Neural cell (in vitro differentiated cells): ENCODE data around the gene FBXO2.

Source experiments
- EZH2 ChIP-seq: fragments of 200-600, 300-800 bp; shearing (Covaris generic), sonication (generic); IDR thresholded peaks from 2 replicates; pipeline ENCODE4 v1.6.1; 2014; ENCODE audit warnings: antibody characterized with exemption, low read length, borderline replicate concordance, mild to moderate bottlenecking; ENCODE audit not compliant: insufficient read depth, poor library complexity, severe bottlenecking
- TF ChIP-seq, protein P1 (sequence below): fragments of 450-650 bp; IDR thresholded peaks from 2 replicates; pipeline ENCODE4 v1.5.1; 2014; ENCODE audit warnings: antibody characterized with exemption, mild to moderate bottlenecking, moderate library complexity; ENCODE audit not compliant: poor library complexity, severe bottlenecking

DNA sequence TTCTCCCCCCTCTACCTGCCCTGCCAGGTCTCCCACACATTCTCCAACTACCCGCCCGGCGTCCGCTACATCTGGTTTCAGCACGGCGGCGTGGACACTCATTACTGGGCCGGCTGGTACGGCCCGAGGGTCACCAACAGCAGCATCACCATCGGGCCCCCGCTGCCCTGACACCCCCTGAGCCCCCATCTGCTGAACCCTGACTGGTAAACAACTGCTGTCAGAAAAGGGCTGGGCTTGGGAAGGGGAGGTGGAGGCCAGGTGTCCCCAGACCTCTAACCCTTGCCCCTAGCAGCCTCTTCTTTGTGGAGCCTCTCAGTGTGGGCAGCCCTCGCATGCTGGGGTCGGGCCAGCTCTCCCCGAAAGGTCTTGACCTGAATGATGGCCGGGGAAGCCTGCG, 6.9 kb upstream of the FBXO2 start:
- no peak for TF ChIP-seq EZH2
- TF ChIP-seq, protein P1, sequence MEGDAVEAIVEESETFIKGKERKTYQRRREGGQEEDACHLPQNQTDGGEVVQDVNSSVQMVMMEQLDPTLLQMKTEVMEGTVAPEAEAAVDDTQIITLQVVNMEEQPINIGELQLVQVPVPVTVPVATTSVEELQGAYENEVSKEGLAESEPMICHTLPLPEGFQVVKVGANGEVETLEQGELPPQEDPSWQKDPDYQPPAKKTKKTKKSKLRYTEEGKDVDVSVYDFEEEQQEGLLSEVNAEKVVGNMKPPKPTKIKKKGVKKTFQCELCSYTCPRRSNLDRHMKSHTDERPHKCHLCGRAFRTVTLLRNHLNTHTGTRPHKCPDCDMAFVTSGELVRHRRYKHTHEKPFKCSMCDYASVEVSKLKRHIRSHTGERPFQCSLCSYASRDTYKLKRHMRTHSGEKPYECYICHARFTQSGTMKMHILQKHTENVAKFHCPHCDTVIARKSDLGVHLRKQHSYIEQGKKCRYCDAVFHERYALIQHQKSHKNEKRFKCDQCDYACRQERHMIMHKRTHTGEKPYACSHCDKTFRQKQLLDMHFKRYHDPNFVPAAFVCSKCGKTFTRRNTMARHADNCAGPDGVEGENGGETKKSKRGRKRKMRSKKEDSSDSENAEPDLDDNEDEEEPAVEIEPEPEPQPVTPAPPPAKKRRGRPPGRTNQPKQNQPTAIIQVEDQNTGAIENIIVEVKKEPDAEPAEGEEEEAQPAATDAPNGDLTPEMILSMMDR = no peak
